ENCODE data around the gene SBK3. TPM values are rescaled to one million over a fixed set of nuclear protein-coding genes. Genes with fewer than 3 reads are reported as not detected.

Gene SBK3
- total and polyA plus RNA-seq, 2 donors (not counting 1 experiment from before 2014, with no cell fraction given): not detected

DNA sequence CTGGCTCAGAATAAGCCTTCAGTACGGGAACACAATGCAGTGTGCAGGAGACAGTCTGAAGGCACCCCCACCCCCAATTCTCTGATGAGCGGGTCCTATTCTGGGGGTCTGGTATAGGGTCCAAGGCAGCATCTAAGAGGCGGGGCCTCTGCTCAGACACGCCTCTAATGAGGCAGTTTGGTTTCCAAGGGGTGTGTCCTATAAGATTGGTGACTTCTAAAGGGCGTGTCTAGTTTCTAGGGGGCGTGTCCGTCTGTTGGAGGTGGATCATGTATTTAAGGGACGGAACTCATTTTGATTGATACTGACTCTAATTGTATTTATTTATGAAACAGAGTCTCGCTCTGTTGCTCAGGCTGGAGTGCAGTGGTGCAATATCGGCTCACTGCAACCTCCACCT lies 45.3 kb upstream of the SBK3 start:
- ATAC-seq (ENCODE audit: low read depth): no peak
- Mint-ChIP-seq H3K27me3 (no peaks in the 10 kb centered on the region), H3K4me3 (no peak overlapping the region), H3K4me1 (peaks cover 18% of the 10 kb centered on the region), H3K27ac (no peak overlapping the region), H3K9me3 (ENCODE audit: insufficient read depth) (no peaks in the 10 kb centered on the region)
- Histone ChIP-seq H3K9ac (ENCODE audit: low read length) (no peak overlapping the region), H2AFZ (ENCODE audit: insufficient read depth, low read depth, low read length, poor library complexity, severe bottlenecking) (no peak overlapping the region), H3K4me3 (ENCODE audit: control extremely low read depth in 1 of 5, extremely low read depth in 1 of 5, insufficient read depth in 1 of 5, low read depth in 2 of 5, low read length in 4 of 5) (no peak overlapping the region), H3K27ac (ENCODE audit: low read length in 2 of 2) (no peak overlapping the region), H3K4me2 (replicated peaks; ENCODE audit: low read depth, low read length, poor library complexity, severe bottlenecking) (no peak overlapping the region), H4K20me1 (ENCODE audit: control insufficient read depth, insufficient read depth, low read length, poor library complexity, severe bottlenecking) (no peaks in the 10 kb centered on the region), H3K79me2 (ENCODE audit: control insufficient read depth, insufficient read depth, low read length) (no peaks in the 10 kb centered on the region), H3K27me3 (replicated peaks in 1 of 4; ENCODE audit: control extremely low read depth in 1 of 4, control insufficient read depth in 3 of 4, insufficient read depth in 4 of 4, low read length in 3 of 4) (no peaks in the 10 kb centered on the region), H3K9me3 (ENCODE audit: control extremely low read depth in 1 of 3, control insufficient read depth in 2 of 3, insufficient read depth in 1 of 3, low read length in 2 of 3) (no peaks in the 10 kb centered on the region), H3K4me1 (ENCODE audit: control insufficient read depth in 2 of 2, insufficient read depth in 2 of 2, low read length in 2 of 2) (peaks cover 20 to 25% of the 10 kb centered on the region in 2 donors), H3K36me3 (replicated peaks in 1 of 2; ENCODE audit: control extremely low read depth in 1 of 2, control insufficient read depth in 1 of 2, extremely low read depth in 1 of 2, insufficient read depth in 2 of 2, low read length in 1 of 2) (peaks cover 0 to 7% of the 10 kb centered on the region in 2 experiments)
- no peak for DNase-seq
- ChIA-PET POLR2A (no interaction called here), CTCF (no interaction called here)
- WGBS (ENCODE audit: insufficient coverage): no CpG with 5 or more reads among the region's 10 CpGs
- intact Hi-C loops (cut with micrococcal nuclease): no loop called here
- TF ChIP-seq, protein P1, sequence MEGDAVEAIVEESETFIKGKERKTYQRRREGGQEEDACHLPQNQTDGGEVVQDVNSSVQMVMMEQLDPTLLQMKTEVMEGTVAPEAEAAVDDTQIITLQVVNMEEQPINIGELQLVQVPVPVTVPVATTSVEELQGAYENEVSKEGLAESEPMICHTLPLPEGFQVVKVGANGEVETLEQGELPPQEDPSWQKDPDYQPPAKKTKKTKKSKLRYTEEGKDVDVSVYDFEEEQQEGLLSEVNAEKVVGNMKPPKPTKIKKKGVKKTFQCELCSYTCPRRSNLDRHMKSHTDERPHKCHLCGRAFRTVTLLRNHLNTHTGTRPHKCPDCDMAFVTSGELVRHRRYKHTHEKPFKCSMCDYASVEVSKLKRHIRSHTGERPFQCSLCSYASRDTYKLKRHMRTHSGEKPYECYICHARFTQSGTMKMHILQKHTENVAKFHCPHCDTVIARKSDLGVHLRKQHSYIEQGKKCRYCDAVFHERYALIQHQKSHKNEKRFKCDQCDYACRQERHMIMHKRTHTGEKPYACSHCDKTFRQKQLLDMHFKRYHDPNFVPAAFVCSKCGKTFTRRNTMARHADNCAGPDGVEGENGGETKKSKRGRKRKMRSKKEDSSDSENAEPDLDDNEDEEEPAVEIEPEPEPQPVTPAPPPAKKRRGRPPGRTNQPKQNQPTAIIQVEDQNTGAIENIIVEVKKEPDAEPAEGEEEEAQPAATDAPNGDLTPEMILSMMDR (IDR thresholded peaks at IDR 0.05): no peak
- TF ChIP-seq EZH2 (IDR thresholded peaks at IDR 0.05; ENCODE audit: borderline replicate concordance, insufficient read depth, low read depth, low read length, poor library complexity, severe bottlenecking): no peak

DNA sequence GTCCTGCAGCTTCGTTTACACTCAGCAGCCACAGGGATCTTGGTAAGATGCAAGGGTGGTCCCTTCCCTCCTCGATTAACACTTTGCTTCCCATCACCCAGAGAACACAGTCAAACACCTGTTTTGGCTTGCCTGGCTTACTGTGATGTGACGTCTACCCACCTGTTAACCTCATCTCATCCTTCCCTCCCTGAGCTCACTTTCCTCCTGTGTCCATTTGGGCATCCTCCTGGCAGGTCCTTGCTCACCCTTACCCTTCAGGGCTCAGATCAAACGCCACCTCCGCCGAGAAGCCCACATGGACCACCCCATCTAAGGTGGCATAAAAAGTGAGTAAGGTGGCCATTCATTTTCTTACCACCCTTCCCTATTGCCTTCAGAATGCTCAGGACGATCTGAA lies 44.8 kb upstream of the SBK3 start:
- Histone ChIP-seq H4K20me1 (ENCODE audit: control insufficient read depth, insufficient read depth, low read length, poor library complexity, severe bottlenecking) (no peaks in the 10 kb centered on the region), H3K27ac (ENCODE audit: low read length in 2 of 2) (no peak overlapping the region), H3K27me3 (replicated peaks in 1 of 4; ENCODE audit: control extremely low read depth in 1 of 4, control insufficient read depth in 3 of 4, insufficient read depth in 4 of 4, low read length in 3 of 4) (no peaks in the 10 kb centered on the region), H3K4me1 (ENCODE audit: control insufficient read depth in 2 of 2, insufficient read depth in 2 of 2, low read length in 2 of 2) (peaks cover 24 to 27% of the 10 kb centered on the region in 2 donors), H3K9ac (ENCODE audit: low read length) (no peak overlapping the region), H3K36me3 (replicated peaks in 1 of 2; ENCODE audit: control extremely low read depth in 1 of 2, control insufficient read depth in 1 of 2, extremely low read depth in 1 of 2, insufficient read depth in 2 of 2, low read length in 1 of 2) (peaks cover 0 to 3% of the 10 kb centered on the region in 2 experiments), H3K4me2 (replicated peaks; ENCODE audit: low read depth, low read length, poor library complexity, severe bottlenecking) (no peak overlapping the region), H3K4me3 (ENCODE audit: control extremely low read depth in 1 of 5, extremely low read depth in 1 of 5, insufficient read depth in 1 of 5, low read depth in 2 of 5, low read length in 4 of 5) (no peak overlapping the region), H3K79me2 (ENCODE audit: control insufficient read depth, insufficient read depth, low read length) (no peaks in the 10 kb centered on the region), H3K9me3 (ENCODE audit: control extremely low read depth in 1 of 3, control insufficient read depth in 2 of 3, insufficient read depth in 1 of 3, low read length in 2 of 3) (no peaks in the 10 kb centered on the region), H2AFZ (ENCODE audit: insufficient read depth, low read depth, low read length, poor library complexity, severe bottlenecking) (no peak overlapping the region)
- POLR2A ChIA-PET: no interaction called here
- TF ChIP-seq, protein P1 (IDR thresholded peaks at IDR 0.05): no peak
- no peak for TF ChIP-seq EZH2 (IDR thresholded peaks at IDR 0.05; ENCODE audit: borderline replicate concordance, insufficient read depth, low read depth, low read length, poor library complexity, severe bottlenecking)
- CTCF ChIA-PET: no interaction called here
- no peaks in the 10 kb centered on the region for H3K27me3 Mint-ChIP-seq
- no peaks in the 10 kb centered on the region for H3K9me3 Mint-ChIP-seq (ENCODE audit: insufficient read depth)
- intact Hi-C loops (cut with micrococcal nuclease): no loop called here
- H3K27ac Mint-ChIP-seq: no peak overlapping the region
- H3K4me1 Mint-ChIP-seq: peaks cover 22% of the 10 kb centered on the region
- no peak for ATAC-seq (ENCODE audit: low read depth)
- no peak overlapping the region for H3K4me3 Mint-ChIP-seq
- WGBS (ENCODE audit: insufficient coverage): 71% methylated on average over 4 of the region's 7 CpGs
- DNase-seq: no peak

Data from B cell (primary cell).